Smooth muscle cell (in vitro differentiated cells): Measurements from ENCODE around the gene HAS3. TPM values are rescaled to one million over a fixed set of nuclear protein-coding genes. Genes with fewer than 3 reads are reported as not detected.

ENCODE experiments used
- DNase-seq: peaks from one replicate; lab custom pipeline; 2025; ENCODE audit not compliant: unreplicated experiment; lab: John Stamatoyannopoulos, UW
- H2AFZ ChIP-seq: fragments of 200-600 bp; sonication (generic); 2 replicates; pipeline ENCODE4 v1.6.0; 2016; ENCODE audit warnings: antibody characterized with exemption, low read depth, mild to moderate bottlenecking
- H3F3A ChIP-seq: fragments of 200-600 bp; sonication (generic); 2 replicates; pipeline ENCODE4 v1.6.0; 2017; ENCODE audit warnings: antibody characterized with exemption, low read depth
- H3K27ac ChIP-seq: fragments of 200-600 bp; sonication (generic); 2 replicates; pipeline ENCODE4 v1.5.1; 2016; ENCODE audit warnings: low read depth, mild to moderate bottlenecking
- H3K27me3 ChIP-seq: fragments of 200-600 bp; sonication (generic); 2 replicates; pipeline ENCODE4 v1.6.1; 2016; ENCODE audit warnings: low read depth, mild to moderate bottlenecking
- H3K36me3 ChIP-seq: fragments of 200-600 bp; sonication (generic); 2 replicates; pipeline ENCODE4 v1.5.1; 2016; ENCODE audit warnings: low read depth
- H3K4me1 ChIP-seq: fragments of 200-600 bp; sonication (generic); 2 replicates; pipeline ENCODE4 v1.5.1; 2016; ENCODE audit warnings: low read depth
- H3K4me2 ChIP-seq: fragments of 200-600 bp; sonication (generic); 2 replicates; pipeline ENCODE4 v1.6.0; 2016; ENCODE audit warnings: mild to moderate bottlenecking
- H3K4me3 ChIP-seq: fragments of 200-600 bp; sonication (generic); 2 replicates; pipeline ENCODE4 v1.5.1; 2016; ENCODE audit warnings: mild to moderate bottlenecking
- H3K79me2 ChIP-seq: fragments of 200-600 bp; sonication (generic); 2 replicates; pipeline ENCODE4 v1.6.0; 2016; ENCODE audit warnings: low read depth, mild to moderate bottlenecking
- H3K9ac ChIP-seq: fragments of 200-600 bp; sonication (generic); 2 replicates; pipeline ENCODE4 v1.6.0; 2016; ENCODE audit warnings: low read depth
- H3K9me3 ChIP-seq: fragments of 200-600 bp; sonication (generic); replicated peaks from 2 replicates; pipeline ENCODE4 v1.5.1; 2016; ENCODE audit warnings: low read depth
- H4K20me1 ChIP-seq: fragments of 200-600 bp; sonication (generic); 2 replicates; pipeline ENCODE4 v1.6.0; 2016; ENCODE audit warnings: low read depth
- WGBS: methylation state at CpG from one replicate; pipeline ENCODE4 v1.1.7; 2016; ENCODE audit warnings: low lambda C conversion rate; 5-methylcytosine and 5-hydroxymethylcytosine counted together
- polyA plus RNA-seq: library from polyadenylated mRNA; unstranded; fragments of >200 nt; fragmentation: Nextera tagmentation; extraction: Ambion mirVana; gene quantifications from 2 replicates; pipeline ENCODE4 v1.2.1, GENCODE V29; 2016
- total RNA-seq: library from RNA; depleted of rRNA; stranded (reverse); fragments of >200 nt; gene quantifications from 2 replicates; pipeline ENCODE4 v1.2.3, GENCODE V29; 2014
- TF ChIP-seq, protein P1 (sequence below): fragments of 200-600 bp; sonication (generic); IDR thresholded peaks from 2 replicates; pipeline ENCODE4 v1.5.1; 2017; ENCODE audit warnings: borderline replicate concordance, mild to moderate bottlenecking, antibody characterized with exemption; ENCODE audit not compliant: insufficient read depth, poor library complexity, severe bottlenecking

HAS3 gene
- total and polyA plus RNA-seq, 2 experiments from 2014 or later, result 0.39 to 2.7 TPM

DNA sequence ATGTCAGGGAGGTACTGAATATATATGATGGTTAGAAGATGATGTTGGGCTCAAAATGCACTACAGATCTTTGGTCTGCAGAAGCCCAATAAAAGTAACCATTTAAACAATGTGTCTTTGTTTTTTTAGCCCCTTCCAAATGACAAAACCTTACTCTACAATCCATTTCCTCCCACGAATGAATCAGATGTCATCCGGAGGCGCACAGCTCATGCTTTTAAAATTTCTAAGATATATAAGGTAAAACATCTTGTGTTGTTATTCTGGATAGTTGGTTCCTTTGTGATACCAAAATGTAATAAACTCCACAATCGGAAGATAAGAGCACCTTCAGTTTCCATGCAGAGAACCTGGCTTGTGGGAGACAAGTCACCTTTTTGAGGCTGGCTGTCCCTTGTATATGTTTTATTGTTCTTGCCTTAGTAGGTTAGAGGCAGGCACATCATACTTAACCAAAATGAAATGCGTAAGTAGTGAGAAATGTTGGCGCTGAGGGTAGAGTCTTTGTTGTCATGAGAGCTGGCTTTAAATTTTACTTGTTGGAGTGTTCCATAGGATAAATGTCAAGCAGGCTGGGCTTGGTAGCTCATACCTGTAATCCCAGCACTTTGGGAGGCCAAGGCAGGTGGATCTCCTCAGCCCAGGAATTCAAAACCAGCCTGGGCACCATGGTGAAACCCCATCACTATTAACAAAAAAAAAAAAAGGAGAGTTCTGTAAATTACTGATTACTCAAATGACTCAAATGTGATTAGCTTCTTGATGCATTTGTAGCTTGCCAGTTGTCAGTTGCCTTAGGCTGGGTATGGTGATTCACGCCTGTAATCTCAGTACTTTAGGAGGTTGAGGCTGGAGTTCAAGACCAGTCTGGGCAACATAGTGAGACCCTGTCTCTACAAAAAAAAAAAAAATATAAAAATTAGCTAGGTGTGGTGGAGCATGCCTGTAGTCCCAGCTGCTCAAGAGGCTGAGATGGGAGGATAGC is 61.8 kb downstream of the HAS3 start:
- TF ChIP-seq, protein P1, sequence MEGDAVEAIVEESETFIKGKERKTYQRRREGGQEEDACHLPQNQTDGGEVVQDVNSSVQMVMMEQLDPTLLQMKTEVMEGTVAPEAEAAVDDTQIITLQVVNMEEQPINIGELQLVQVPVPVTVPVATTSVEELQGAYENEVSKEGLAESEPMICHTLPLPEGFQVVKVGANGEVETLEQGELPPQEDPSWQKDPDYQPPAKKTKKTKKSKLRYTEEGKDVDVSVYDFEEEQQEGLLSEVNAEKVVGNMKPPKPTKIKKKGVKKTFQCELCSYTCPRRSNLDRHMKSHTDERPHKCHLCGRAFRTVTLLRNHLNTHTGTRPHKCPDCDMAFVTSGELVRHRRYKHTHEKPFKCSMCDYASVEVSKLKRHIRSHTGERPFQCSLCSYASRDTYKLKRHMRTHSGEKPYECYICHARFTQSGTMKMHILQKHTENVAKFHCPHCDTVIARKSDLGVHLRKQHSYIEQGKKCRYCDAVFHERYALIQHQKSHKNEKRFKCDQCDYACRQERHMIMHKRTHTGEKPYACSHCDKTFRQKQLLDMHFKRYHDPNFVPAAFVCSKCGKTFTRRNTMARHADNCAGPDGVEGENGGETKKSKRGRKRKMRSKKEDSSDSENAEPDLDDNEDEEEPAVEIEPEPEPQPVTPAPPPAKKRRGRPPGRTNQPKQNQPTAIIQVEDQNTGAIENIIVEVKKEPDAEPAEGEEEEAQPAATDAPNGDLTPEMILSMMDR, result no peak
- no peak overlapping the region for H3K9ac ChIP-seq
- H4K20me1 ChIP-seq, result peaks cover 7% of the 10 kb centered on the region
- peaks cover 7% of the 10 kb centered on the region for H3K4me1 ChIP-seq
- no peaks in the 10 kb centered on the region for H3K27me3 ChIP-seq
- H3F3A ChIP-seq, result peaks cover 21% of the 10 kb centered on the region
- peaks cover 26% of the 10 kb centered on the region for H3K36me3 ChIP-seq
- peak overlapping the region; percentile 7 for H3K27ac ChIP-seq
- H3K9me3 ChIP-seq, result no peaks in the 10 kb centered on the region
- no peak overlapping the region for H2AFZ ChIP-seq
- DNase-seq, result no peak
- no peak overlapping the region for H3K4me2 ChIP-seq
- H3K79me2 ChIP-seq, result no peaks in the 10 kb centered on the region
- 81% methylated on average over 7 of the region's 7 CpGs for WGBS
- no peak overlapping the region for H3K4me3 ChIP-seq

Other genes with a start within 250 kb of the HAS3 start
- gene CHTF8, start 26.9 kb downstream of the HAS3 start, total RNA-seq, result 74.2 and 77.7 TPM in 2 replicates
- 70.8 and 83.8 TPM in 2 replicates for gene CHTF8, start 26.9 kb downstream of the HAS3 start, polyA plus RNA-seq
- 13.8 and 20.4 TPM in 2 replicates for gene UTP4, start 27.0 kb downstream of the HAS3 start, total RNA-seq
- gene UTP4, start 27.0 kb downstream of the HAS3 start, polyA plus RNA-seq, result 29.0 and 32.8 TPM in 2 replicates
- gene SNTB2, start 81.5 kb downstream of the HAS3 start, total RNA-seq, result 11.0 and 25.9 TPM in 2 replicates
- 17.1 and 19.2 TPM in 2 replicates for gene SNTB2, start 81.5 kb downstream of the HAS3 start, polyA plus RNA-seq
- gene VPS4A, start 205.7 kb downstream of the HAS3 start, total RNA-seq, result 18.7 and 21.5 TPM in 2 replicates
- gene VPS4A, start 205.7 kb downstream of the HAS3 start, polyA plus RNA-seq, result 39.9 and 48.1 TPM in 2 replicates
- gene PDF, start 224.9 kb downstream of the HAS3 start, total RNA-seq, result 4.0 and 4.4 TPM in 2 replicates
- 5.4 and 12.2 TPM in 2 replicates for gene PDF, start 224.9 kb downstream of the HAS3 start, polyA plus RNA-seq
- 33.5 and 35.6 TPM in 2 replicates for gene COG8, start 233.9 kb downstream of the HAS3 start, total RNA-seq
- gene COG8, start 233.9 kb downstream of the HAS3 start, polyA plus RNA-seq, result 26.6 and 37.2 TPM in 2 replicates
- 13.3 and 17.0 TPM in 2 replicates for gene NIP7, start 234.1 kb downstream of the HAS3 start, total RNA-seq
- gene NIP7, start 234.1 kb downstream of the HAS3 start, polyA plus RNA-seq, result 20.0 and 20.3 TPM in 2 replicates
- gene TMED6, start 246.1 kb downstream of the HAS3 start, total RNA-seq, result 0.27 TPM in 1 of 2 replicates, not detected in the other
- 0.23 and 1.3 TPM in 2 replicates for gene TMED6, start 246.1 kb downstream of the HAS3 start, polyA plus RNA-seq